Right lobe of liver (tissue), 4 donors: ENCODE data around the gene MOB1A.

ENCODE experiments used
- CTCF ChIP-seq, 4 donors: fragments of 200-600 bp in 3 of 4; fragments of 450-650 bp in 1 of 4; IDR thresholded peaks; one replicate each; pipeline versions ENCODE4 v1.5.1 to v1.8.0; 2016 to 2022; ENCODE audit warnings: antibody characterized with exemption in 4 of 4, mild to moderate bottlenecking in 2 of 4
- POLR2A ChIP-seq: fragments of 450-650 bp; IDR thresholded peaks from one replicate; pipeline ENCODE4 v1.6.1; 2017; ENCODE audit warnings: antibody characterized with exemption, mild to moderate bottlenecking
- donor health status: DM: no; HTN: no; CAD: no.
- donor health status: DM: no; HTN: no; CAD: no.
- donor health status: DM: no; HTN: yes; CAD: no.

DNA sequence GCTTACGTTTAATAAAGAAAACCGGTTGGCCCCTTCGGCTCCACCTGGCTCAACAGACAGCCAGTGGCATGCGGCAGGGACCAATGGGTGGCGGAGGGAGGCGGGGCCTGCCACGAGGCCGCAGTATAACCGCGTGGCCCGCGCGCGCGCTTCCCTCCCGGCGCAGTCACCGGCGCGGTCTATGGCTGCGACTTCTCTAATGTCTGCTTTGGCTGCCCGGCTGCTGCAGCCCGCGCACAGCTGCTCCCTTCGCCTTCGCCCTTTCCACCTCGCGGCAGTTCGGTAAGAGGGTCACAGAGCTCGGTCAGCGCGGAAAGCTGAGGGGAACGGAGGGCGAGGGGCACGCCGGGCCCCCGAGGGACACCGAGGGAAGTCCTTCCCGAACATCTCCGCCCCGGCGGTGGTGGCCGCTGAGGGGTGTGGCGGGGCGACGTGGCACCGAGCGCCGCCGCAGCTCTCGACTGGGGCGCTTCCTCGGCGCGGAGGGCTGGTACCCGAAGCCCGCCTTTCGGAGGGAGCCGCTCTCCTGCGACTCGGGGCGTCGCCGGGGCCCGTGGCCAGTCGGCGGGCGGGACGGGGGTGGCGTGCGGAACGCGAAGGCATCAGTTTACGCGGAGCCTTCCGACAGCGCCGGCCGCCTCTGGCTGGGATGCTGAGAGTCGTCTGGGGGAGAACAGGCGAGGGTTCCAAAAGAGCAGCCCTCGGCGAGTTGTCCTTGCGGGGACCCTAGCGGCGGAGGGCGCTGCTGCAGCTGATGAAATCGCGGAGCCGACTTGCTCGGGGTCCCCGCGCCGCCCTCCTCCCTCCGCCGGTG is 20.0 kb upstream of the MOB1A start, which contains the start of gene MTHFD2:
- TF ChIP-seq POLR2A (peak; percentile 48), CTCF (IDR thresholded peaks at IDR 0.05) (peak; percentile 34 to 52 (median 46))
